HCT116 (cell line): ENCODE data around the gene STK17A. TPM values are rescaled to one million over a fixed set of nuclear protein-coding genes. Genes with fewer than 3 reads are reported as not detected.

ENCODE experiments used
- ATAC-seq: fragments of 200-7000 bp; cut with Tn5 transposase; 2 replicates; pipeline ENCODE4 v1.9.1; 2020; ENCODE audit warnings: mild to moderate bottlenecking, moderate library complexity
- BruUV-seq: library from RNA; stranded (reverse); fragments of 400-500 nt; replicated peaks from 2 replicates; lab custom pipeline; 2021; lab: Mats Ljungman, UMichigan
- CTCF ChIA-PET: fragments of 300-600 bp; sonication (Branson Sonifier 250); formaldehyde crosslinking; loops from one replicate; lab custom pipeline; 2021; ENCODE audit warnings: antibody characterized with exemption; lab: Charles Lee
- POLR2A ChIA-PET: fragments of 300-600, 350-600 bp; sonication (Branson Sonifier 250); formaldehyde crosslinking; loops from one replicate; lab custom pipeline; 2021; ENCODE audit warnings: antibody characterized with exemption; lab: Charles Lee
- RAD21 ChIA-PET, 2 experiments: fragments of 300-600 bp; sonication (Branson Sonifier 250); formaldehyde crosslinking; loops; one replicate each; lab custom pipeline; 2023; ENCODE audit warnings: low total read pairs in 2 of 2; ENCODE audit not compliant: uncharacterized antibody in 2 of 2, unreplicated experiment in 2 of 2, low non-redundant PET in 1 of 2; lab: Charles Lee
- DNase-seq: peaks from one replicate; pipeline ENCODE4 v3.0.0-alpha.2; 2010; ENCODE audit warnings: low read depth, low spot score
- H2AFZ ChIP-seq: fragments of 200-600 bp; shearing (Covaris generic), sonication (generic); 2 replicates; pipeline ENCODE4 v1.6.1; 2017; ENCODE audit warnings: low read depth, mixed run types, mixed read lengths, antibody characterized with exemption, low read length; ENCODE audit not compliant: poor library complexity, severe bottlenecking
- H3K27ac ChIP-seq: 2 replicates; pipeline ENCODE4 v1.5.1; 2012; ENCODE audit warnings: low read depth, low read length
- H3K27me3 ChIP-seq: fragments of 200-600 bp; sonication (generic); 2 replicates; pipeline ENCODE4 v1.6.1; 2016; ENCODE audit warnings: mixed run types, low read length, mixed read lengths; ENCODE audit not compliant: insufficient read depth
- H3K36me3 ChIP-seq, 2 experiments: fragments of 200-500 bp in 1 of 2; fragments of 200-600 bp in 1 of 2; sonication (Bioruptor generic) in 1 of 2; sonication (generic) in 1 of 2; 2 replicates each; pipeline versions ENCODE4 v1.5.1 to v1.6.1; 2014 to 2016; ENCODE audit warnings: low read length in 2 of 2, inconsistent platforms in 1 of 2, mixed read lengths in 1 of 2, mixed run types in 1 of 2; ENCODE audit not compliant: insufficient read depth in 2 of 2, control insufficient read depth in 1 of 2
- H3K4me1 ChIP-seq, 2 experiments: fragments of 200-600 bp in 1 of 2; sonication (generic) in 1 of 2; 2 replicates each; pipeline versions ENCODE4 v1.5.1 to v1.6.1; 2012 to 2017; ENCODE audit warnings: low read length in 2 of 2, inconsistent platforms in 1 of 2, mild to moderate bottlenecking in 1 of 2, mixed read lengths in 1 of 2, mixed run types in 1 of 2, moderate library complexity in 1 of 2; ENCODE audit not compliant: insufficient read depth in 2 of 2, control insufficient read depth in 1 of 2
- H3K4me2 ChIP-seq: fragments of 200-600 bp; sonication (generic); 2 replicates; pipeline ENCODE4 v1.6.1; 2017; ENCODE audit warnings: mixed run types, low read length, mixed read lengths
- H3K4me3 ChIP-seq, 2 experiments: fragments of 200-600 bp in 1 of 2; sonication (generic) in 1 of 2; replicated peaks in 1 of 2; 2 replicates each; pipeline ENCODE4 v1.5.1; 2011 to 2016; ENCODE audit warnings: low read length in 2 of 2, control low read depth in 1 of 2, low read depth in 1 of 2, mild to moderate bottlenecking in 1 of 2, mixed read lengths in 1 of 2, mixed run types in 1 of 2
- H3K79me2 ChIP-seq: fragments of 200-600 bp; sonication (generic); 2 replicates; pipeline ENCODE4 v1.6.1; 2017; ENCODE audit warnings: mild to moderate bottlenecking, mixed run types, low read length, moderate library complexity, mixed read lengths; ENCODE audit not compliant: insufficient read depth
- H3K9ac ChIP-seq: fragments of 200-600 bp; sonication (generic); 2 replicates; pipeline ENCODE4 v1.6.1; 2016; ENCODE audit warnings: low read length, mixed read lengths
- H3K9me2 ChIP-seq: fragments of 200-600 bp; sonication (generic), shearing (Covaris generic); 2 replicates; pipeline ENCODE4 v1.6.1; 2017; ENCODE audit warnings: mixed run types, mild to moderate bottlenecking, moderate library complexity; ENCODE audit not compliant: insufficient read depth
- H3K9me3 ChIP-seq, 2 experiments: fragments of 200-500 bp in 1 of 2; fragments of 200-600 bp in 1 of 2; sonication (Bioruptor generic) in 1 of 2; sonication (generic) in 1 of 2; 2 replicates each; pipeline ENCODE4 v1.6.1; 2014 to 2017; ENCODE audit warnings: low read length in 2 of 2, mixed read lengths in 2 of 2, inconsistent platforms in 1 of 2, low read depth in 1 of 2, mild to moderate bottlenecking in 1 of 2, mixed run types in 1 of 2, moderate library complexity in 1 of 2; ENCODE audit not compliant: control insufficient read depth in 1 of 2, insufficient read depth in 1 of 2
- H4K20me1 ChIP-seq: fragments of 200-600 bp; sonication (generic), shearing (Covaris generic); 2 replicates; pipeline ENCODE4 v1.6.1; 2017; ENCODE audit warnings: mixed run types, mild to moderate bottlenecking, moderate library complexity; ENCODE audit not compliant: insufficient read depth
- CEBPB ChIP-seq: IDR thresholded peaks from 2 replicates; pipeline ENCODE4 v1.6.1; 2012; ENCODE audit warnings: low read depth
- EZH2 ChIP-seq: fragments of 200-600 bp; sonication (generic); IDR thresholded peaks from 2 replicates; pipeline ENCODE4 v1.6.1; 2017; ENCODE audit warnings: antibody characterized with exemption, mixed run types
- EZH2phosphoT487 ChIP-seq: fragments of 200-600 bp; IDR thresholded peaks from 2 replicates; pipeline ENCODE4 v1.6.1; 2018; ENCODE audit warnings: antibody characterized with exemption, borderline replicate concordance
- FOSL1 ChIP-seq: IDR thresholded peaks from 2 replicates; pipeline ENCODE4 v1.6.1; 2012; ENCODE audit warnings: low read depth
- JUND ChIP-seq: IDR thresholded peaks from 2 replicates; pipeline ENCODE4 v1.6.1; 2012
- POLR2A ChIP-seq: IDR thresholded peaks from 2 replicates; pipeline ENCODE4 v1.7.0; 2011; ENCODE audit warnings: borderline replicate concordance; ENCODE audit not compliant: insufficient read depth, insufficient read length; ENCODE audit errors: extremely low read depth
- POLR2AphosphoS5 ChIP-seq: IDR thresholded peaks from 2 replicates; pipeline ENCODE4 v1.6.1; 2011; ENCODE audit warnings: mild to moderate bottlenecking, low read depth, low read length, moderate library complexity
- RAD21 ChIP-seq: IDR thresholded peaks from 2 replicates; pipeline ENCODE4 v1.6.1; 2012; ENCODE audit warnings: low read depth, mild to moderate bottlenecking
- SIN3A ChIP-seq: IDR thresholded peaks from 2 replicates; pipeline ENCODE4 v1.6.1; 2012; ENCODE audit warnings: low read depth
- SP1 ChIP-seq: IDR thresholded peaks from 2 replicates; pipeline ENCODE4 v1.6.1; 2012; ENCODE audit warnings: low read depth
- SRF ChIP-seq: IDR thresholded peaks from 2 replicates; pipeline ENCODE4 v1.6.1; 2012; ENCODE audit warnings: low read depth
- TCF7L2 ChIP-seq: IDR thresholded peaks from 2 replicates; pipeline ENCODE4 v1.7.0; 2011; ENCODE audit warnings: borderline replicate concordance, inconsistent platforms; ENCODE audit not compliant: insufficient read depth, insufficient read length; ENCODE audit errors: extremely low read depth
- YY1 ChIP-seq: IDR thresholded peaks from 2 replicates; pipeline ENCODE4 v1.6.1; 2011; ENCODE audit warnings: low read length, low read depth, moderate library complexity, mild to moderate bottlenecking; ENCODE audit not compliant: insufficient replicate concordance; ENCODE audit errors: extremely low read depth
- ZBTB33 ChIP-seq: IDR thresholded peaks from 2 replicates; pipeline ENCODE4 v1.6.1; 2011; ENCODE audit warnings: mild to moderate bottlenecking, low read length, moderate library complexity; ENCODE audit not compliant: insufficient replicate concordance; ENCODE audit errors: extremely low read depth
- ZNF274 ChIP-seq: fragments of 200-500 bp; sonication (Bioruptor generic); IDR thresholded peaks from 2 replicates; pipeline ENCODE4 v1.6.1; 2014; ENCODE audit warnings: mild to moderate bottlenecking, low read depth, low read length, inconsistent platforms
- intact Hi-C: fragments of 100-400 bp; cut with micrococcal nuclease; formaldehyde crosslinking; loops from 2 replicates; pipeline ENCODE4 v1.10.0; 2022
- total RNA-seq: library from RNA; stranded (reverse); gene quantifications from one replicate; pipeline ENCODE4 v1.2.1, GENCODE V29; 2021; ENCODE audit not compliant: unreplicated experiment
- TF ChIP-seq, protein P1 (sequence below): IDR thresholded peaks from 2 replicates; pipeline ENCODE4 v1.6.1; 2012; ENCODE audit warnings: low read depth
- TF ChIP-seq, protein P2 (sequence below): IDR thresholded peaks from 2 replicates; pipeline ENCODE4 v1.6.1; 2012
- TF ChIP-seq, protein P3 (sequence below), 3 experiments: fragments of 200-600 bp in 1 of 3; sonication (generic) in 1 of 3; IDR thresholded peaks in 2 of 3; conservative IDR thresholded peaks in 1 of 3; 2 replicates each; pipeline ENCODE4 v1.5.1; 2012 to 2017; ENCODE audit warnings: low read depth in 2 of 3, low read length in 2 of 3, antibody characterized with exemption in 1 of 3, borderline replicate concordance in 1 of 3, control low read depth in 1 of 3, mild to moderate bottlenecking in 1 of 3, mixed read lengths in 1 of 3, mixed run types in 1 of 3, moderate library complexity in 1 of 3; ENCODE audit not compliant: insufficient read depth in 1 of 3
- TF ChIP-seq, protein P4 (sequence below): IDR thresholded peaks from 2 replicates; pipeline ENCODE4 v1.6.1; 2012

Gene STK17A
- total RNA-seq, 1 experiment from 2014 or later, result 14.8 TPM

DNA sequence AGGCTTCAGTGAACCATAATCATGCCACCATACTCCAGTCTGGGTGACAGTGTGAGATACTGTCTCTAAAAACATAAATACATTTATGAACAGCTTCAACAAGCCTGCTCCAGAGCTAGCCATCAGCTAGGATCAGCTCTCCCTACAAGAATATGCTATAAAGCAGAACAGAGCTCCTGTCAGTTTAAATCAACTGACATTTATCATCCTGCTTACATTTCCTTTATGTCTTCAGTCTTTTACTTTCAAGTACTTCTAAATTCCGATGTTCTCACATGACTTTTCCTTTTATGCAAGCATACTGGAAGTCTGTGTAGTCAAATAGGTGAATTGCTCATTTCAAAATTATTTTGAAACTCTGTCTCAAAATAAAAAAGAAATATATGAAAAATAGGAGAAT lies 81.8 kb downstream of the STK17A start:
- intact Hi-C loops, result no loop called here
- CTCF ChIA-PET, result interaction anchor here (1.2 kb wide), 1 partner anchor 82 kb away, joined by 5 read pairs; the partner anchor contains the start of gene STK17A
- Histone ChIP-seq H3K4me1 (peaks cover 0 to 23% of the 10 kb centered on the region in 2 experiments; a peak in 1 of 4 replicates), H3K9me2 (no peaks in the 10 kb centered on the region), H3K9me3 (no peaks in the 10 kb centered on the region), H3K9ac (no peak overlapping the region), H2AFZ (no peak overlapping the region), H3K4me3 (no peak overlapping the region), H3K36me3 (no peaks in the 10 kb centered on the region), H4K20me1 (peaks cover 7% of the 10 kb centered on the region; the same call in 1 of the 2 replicates), H3K79me2 (peaks cover 97% of the 10 kb centered on the region), H3K4me2 (no peak overlapping the region), H3K27ac (no peak overlapping the region), H3K27me3 (no peaks in the 10 kb centered on the region)
- TF ChIP-seq POLR2A (no peak), ZBTB33 (no peak), TCF7L2 (no peak), EZH2 (no peak), CEBPB (no peak), POLR2AphosphoS5 (no peak), ZNF274 (no peak), SIN3A (no peak), SP1 (no peak), RAD21 (no peak), JUND (no peak), EZH2phosphoT487 (no peak), FOSL1 (no peak), YY1 (no peak), SRF (no peak)
- TF ChIP-seq, protein P1, sequence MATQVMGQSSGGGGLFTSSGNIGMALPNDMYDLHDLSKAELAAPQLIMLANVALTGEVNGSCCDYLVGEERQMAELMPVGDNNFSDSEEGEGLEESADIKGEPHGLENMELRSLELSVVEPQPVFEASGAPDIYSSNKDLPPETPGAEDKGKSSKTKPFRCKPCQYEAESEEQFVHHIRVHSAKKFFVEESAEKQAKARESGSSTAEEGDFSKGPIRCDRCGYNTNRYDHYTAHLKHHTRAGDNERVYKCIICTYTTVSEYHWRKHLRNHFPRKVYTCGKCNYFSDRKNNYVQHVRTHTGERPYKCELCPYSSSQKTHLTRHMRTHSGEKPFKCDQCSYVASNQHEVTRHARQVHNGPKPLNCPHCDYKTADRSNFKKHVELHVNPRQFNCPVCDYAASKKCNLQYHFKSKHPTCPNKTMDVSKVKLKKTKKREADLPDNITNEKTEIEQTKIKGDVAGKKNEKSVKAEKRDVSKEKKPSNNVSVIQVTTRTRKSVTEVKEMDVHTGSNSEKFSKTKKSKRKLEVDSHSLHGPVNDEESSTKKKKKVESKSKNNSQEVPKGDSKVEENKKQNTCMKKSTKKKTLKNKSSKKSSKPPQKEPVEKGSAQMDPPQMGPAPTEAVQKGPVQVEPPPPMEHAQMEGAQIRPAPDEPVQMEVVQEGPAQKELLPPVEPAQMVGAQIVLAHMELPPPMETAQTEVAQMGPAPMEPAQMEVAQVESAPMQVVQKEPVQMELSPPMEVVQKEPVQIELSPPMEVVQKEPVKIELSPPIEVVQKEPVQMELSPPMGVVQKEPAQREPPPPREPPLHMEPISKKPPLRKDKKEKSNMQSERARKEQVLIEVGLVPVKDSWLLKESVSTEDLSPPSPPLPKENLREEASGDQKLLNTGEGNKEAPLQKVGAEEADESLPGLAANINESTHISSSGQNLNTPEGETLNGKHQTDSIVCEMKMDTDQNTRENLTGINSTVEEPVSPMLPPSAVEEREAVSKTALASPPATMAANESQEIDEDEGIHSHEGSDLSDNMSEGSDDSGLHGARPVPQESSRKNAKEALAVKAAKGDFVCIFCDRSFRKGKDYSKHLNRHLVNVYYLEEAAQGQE, result no peak
- TF ChIP-seq, protein P2, sequence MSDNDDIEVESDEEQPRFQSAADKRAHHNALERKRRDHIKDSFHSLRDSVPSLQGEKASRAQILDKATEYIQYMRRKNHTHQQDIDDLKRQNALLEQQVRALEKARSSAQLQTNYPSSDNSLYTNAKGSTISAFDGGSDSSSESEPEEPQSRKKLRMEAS, result no peak
- TF ChIP-seq, protein P3, sequence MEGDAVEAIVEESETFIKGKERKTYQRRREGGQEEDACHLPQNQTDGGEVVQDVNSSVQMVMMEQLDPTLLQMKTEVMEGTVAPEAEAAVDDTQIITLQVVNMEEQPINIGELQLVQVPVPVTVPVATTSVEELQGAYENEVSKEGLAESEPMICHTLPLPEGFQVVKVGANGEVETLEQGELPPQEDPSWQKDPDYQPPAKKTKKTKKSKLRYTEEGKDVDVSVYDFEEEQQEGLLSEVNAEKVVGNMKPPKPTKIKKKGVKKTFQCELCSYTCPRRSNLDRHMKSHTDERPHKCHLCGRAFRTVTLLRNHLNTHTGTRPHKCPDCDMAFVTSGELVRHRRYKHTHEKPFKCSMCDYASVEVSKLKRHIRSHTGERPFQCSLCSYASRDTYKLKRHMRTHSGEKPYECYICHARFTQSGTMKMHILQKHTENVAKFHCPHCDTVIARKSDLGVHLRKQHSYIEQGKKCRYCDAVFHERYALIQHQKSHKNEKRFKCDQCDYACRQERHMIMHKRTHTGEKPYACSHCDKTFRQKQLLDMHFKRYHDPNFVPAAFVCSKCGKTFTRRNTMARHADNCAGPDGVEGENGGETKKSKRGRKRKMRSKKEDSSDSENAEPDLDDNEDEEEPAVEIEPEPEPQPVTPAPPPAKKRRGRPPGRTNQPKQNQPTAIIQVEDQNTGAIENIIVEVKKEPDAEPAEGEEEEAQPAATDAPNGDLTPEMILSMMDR (IDR thresholded peaks at IDR 0.05 in 2 of 3, conservative IDR thresholded peaks at IDR 0.05 in 1 of 3; ENCODE audit: borderline replicate concordance in 1 of 3, insufficient read depth in 1 of 3, low read depth in 2 of 3, low read length in 2 of 3), result no peak
- TF ChIP-seq, protein P4, sequence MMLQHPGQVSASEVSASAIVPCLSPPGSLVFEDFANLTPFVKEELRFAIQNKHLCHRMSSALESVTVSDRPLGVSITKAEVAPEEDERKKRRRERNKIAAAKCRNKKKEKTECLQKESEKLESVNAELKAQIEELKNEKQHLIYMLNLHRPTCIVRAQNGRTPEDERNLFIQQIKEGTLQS, result no peak
- ATAC-seq (no peak), DNase-seq (no peak)
- BruUV-seq, result no TSS peak
- POLR2A ChIA-PET, result no interaction called here
- RAD21 ChIA-PET, result no interaction called here
